Endothelial cell of umbilical vein (primary cell): ENCODE results near the gene ADGRB2.

Source experiments
- CTCF ChIP-seq, 2 donors: IDR thresholded peaks; 1 replicate in 1 of 2; 2 replicates in 1 of 2; pipeline ENCODE4 v1.5.1; 2011; ENCODE audit warnings: low read length in 2 of 2, mild to moderate bottlenecking in 2 of 2, moderate library complexity in 2 of 2, control low read depth in 1 of 2, inconsistent platforms in 1 of 2, low read depth in 1 of 2; ENCODE audit not compliant: insufficient read depth in 1 of 2; ENCODE audit errors: extremely low read depth in 1 of 2
- EZH2 ChIP-seq: IDR thresholded peaks from 2 replicates; pipeline ENCODE4 v1.6.1; 2012; ENCODE audit warnings: borderline replicate concordance, low read depth, mild to moderate bottlenecking, moderate library complexity, low read length, inconsistent platforms; ENCODE audit not compliant: severe bottlenecking
- FOS ChIP-seq: IDR thresholded peaks from 2 replicates; pipeline ENCODE4 v1.6.1; 2011; ENCODE audit warnings: mild to moderate bottlenecking, low read length, moderate library complexity, borderline replicate concordance; ENCODE audit not compliant: insufficient read depth
- GATA2 ChIP-seq: IDR thresholded peaks from 2 replicates; pipeline ENCODE4 v1.7.0; 2011; ENCODE audit warnings: low read depth, mild to moderate bottlenecking, moderate library complexity, mixed read lengths, low read length; ENCODE audit not compliant: insufficient read length, insufficient read depth
- JUN ChIP-seq: IDR thresholded peaks from 2 replicates; pipeline ENCODE4 v1.6.1; 2011; ENCODE audit warnings: borderline replicate concordance, low read depth; ENCODE audit not compliant: insufficient read length, insufficient read depth
- MYC ChIP-seq: IDR thresholded peaks from one replicate; pipeline ENCODE4 v1.6.1; 2011; ENCODE audit warnings: mild to moderate bottlenecking, low read depth, low read length
- POLR2A ChIP-seq: IDR thresholded peaks from 2 replicates; pipeline ENCODE4 v1.6.1; 2012; ENCODE audit warnings: low read depth, mild to moderate bottlenecking, control low read depth, low read length
- POLR2AphosphoS5 ChIP-seq: IDR thresholded peaks from 2 replicates; pipeline ENCODE4 v1.6.1; 2012; ENCODE audit warnings: low read depth, mild to moderate bottlenecking, control low read depth, low read length, moderate library complexity; ENCODE audit not compliant: insufficient read depth
- TF ChIP-seq, protein P1 (sequence below): IDR thresholded peaks from 2 replicates; pipeline ENCODE4 v1.6.1; 2011; ENCODE audit not compliant: insufficient read depth, insufficient read length

- TF ChIP-seq POLR2AphosphoS5 (no peak), CTCF (IDR thresholded peaks at IDR 0.05; ENCODE audit: extremely low read depth in 1 of 2, insufficient read depth in 1 of 2, low read depth in 1 of 2, low read length in 2 of 2) (no peak), EZH2 (no peak), POLR2A (no peak), FOS (no peak), GATA2 (no peak), JUN (no peak), MYC (no peak)
- TF ChIP-seq, protein P1, sequence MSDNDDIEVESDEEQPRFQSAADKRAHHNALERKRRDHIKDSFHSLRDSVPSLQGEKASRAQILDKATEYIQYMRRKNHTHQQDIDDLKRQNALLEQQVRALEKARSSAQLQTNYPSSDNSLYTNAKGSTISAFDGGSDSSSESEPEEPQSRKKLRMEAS: no peak
These were observed 75.8 kb downstream of the ADGRB2 start for GRCh38 chr1:31688233-31688918.
